NCI-H128 (cell line): Measurements from ENCODE around the gene FADS1.

Experiments used
- DNase-seq: peaks from one replicate; lab custom pipeline; 2025; ENCODE audit not compliant: unreplicated experiment; lab: John Stamatoyannopoulos, UW

Gene FADS1

GRCh38 chr11:61816736-61817455, at the start of gene FADS1:
TSS of gene FADS1 (minus strand) at chr11:61817003. CDS start at chr11:61816929, 74 bp downstream.
- DNase-seq = peak; percentile 97

DNA sequence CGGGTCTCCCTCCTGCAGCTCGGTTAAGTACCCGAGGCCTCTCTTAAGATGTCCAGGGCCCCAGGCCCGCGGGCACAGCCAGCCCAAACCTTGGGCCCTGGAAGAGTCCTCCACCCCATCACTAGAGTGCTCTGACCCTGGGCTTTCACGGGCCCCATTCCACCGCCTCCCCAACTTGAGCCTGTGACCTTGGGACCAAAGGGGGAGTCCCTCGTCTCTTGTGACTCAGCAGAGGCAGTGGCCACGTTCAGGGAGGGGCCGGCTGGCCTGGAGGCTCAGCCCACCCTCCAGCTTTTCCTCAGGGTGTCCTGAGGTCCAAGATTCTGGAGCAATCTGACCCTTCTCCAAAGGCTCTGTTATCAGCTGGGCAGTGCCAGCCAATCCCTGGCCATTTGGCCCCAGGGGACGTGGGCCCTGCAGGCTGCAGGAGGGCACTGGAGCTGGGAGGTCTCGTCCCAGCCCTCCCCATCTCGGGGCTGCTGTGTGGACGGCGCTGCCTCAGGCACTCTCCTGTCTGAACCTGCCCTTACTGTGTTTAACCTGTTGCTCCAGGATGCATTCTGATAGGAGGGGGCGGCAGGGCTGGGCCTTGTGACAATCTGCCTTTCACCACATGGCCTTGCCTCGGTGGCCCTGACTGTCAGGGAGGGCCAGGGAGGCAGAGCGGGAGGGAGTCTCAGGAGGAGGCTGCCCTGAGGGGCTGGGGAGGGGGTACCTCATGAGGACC, 49.6 kb upstream of the FADS1 start:
- DNase-seq = no peak

- DNase-seq = no peak
These were observed 48.3 kb upstream of the FADS1 start for GRCh38 chr11:61864814-61865775.

DNA sequence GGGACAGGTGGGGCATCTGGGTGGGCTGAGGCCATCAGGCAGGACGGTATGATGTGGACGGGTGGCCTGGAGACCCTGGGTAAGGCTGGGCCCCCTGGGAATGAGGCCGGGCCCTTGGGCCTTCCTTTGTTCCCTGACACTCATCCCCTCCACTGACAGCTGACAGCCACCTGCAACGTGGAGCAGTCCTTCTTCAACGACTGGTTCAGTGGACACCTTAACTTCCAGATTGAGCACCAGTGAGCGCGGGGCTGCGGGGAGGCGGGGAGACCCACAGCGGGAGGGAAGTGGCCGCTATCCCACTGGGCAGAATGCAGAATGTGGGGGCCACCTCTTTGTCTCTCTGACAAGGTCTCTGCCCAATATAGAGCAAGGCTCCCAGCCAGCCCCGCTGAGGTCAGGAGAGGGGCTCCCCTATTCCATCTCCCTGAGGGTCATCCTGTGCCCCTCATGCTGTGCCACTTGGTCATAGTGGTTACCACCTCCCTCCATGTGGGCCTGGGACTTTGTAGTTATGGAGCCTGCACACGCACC, 46.8 kb upstream of the FADS1 start:
- no peak for DNase-seq

- DNase-seq = no peak
These were observed 46.1 kb upstream of the FADS1 start for GRCh38 chr11:61862714-61863547.

GRCh38 chr11:61861634-61862033, 44.8 kb upstream of the FADS1 start:
- DNase-seq = no peak

- DNase-seq = no peak
These were observed 43.5 kb upstream of the FADS1 start for GRCh38 chr11:61860054-61860903.

DNA sequence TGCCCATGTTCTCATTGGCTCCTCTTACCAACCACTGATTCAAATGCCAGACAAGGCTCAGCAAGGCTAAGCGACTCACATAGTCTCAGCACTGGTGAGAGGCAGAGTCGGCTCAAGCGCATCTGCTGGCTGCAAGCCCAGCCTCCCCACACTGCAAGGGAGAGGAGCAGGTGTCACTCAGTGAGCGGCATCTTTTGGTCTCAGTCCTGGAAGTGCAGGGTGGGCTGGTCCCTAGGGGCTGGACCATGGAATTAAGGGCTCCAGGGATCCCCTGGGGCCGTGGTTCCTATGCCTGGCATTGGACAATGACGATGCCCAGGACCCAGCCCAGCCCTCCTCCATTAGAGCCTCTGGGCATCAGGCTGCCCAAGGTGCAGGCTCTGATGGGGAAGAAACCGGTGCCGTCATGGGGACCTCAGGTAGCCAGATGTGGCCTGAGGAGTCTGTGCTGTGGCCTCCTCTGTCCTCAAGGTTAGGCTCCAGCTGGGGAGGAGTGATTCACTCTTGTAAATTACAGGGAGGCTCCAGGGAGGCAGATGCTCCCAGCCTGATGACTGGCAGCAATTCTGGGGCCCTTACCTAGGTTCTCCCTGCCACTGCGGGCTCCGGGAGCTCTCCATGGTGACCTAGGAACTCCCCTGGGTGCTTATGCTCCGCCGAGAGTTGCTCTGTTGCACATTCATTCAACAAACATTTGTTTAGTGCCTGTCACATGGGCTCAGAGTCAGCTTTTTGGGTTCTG, 39.3 kb upstream of the FADS1 start:
- DNase-seq = no peak

DNA sequence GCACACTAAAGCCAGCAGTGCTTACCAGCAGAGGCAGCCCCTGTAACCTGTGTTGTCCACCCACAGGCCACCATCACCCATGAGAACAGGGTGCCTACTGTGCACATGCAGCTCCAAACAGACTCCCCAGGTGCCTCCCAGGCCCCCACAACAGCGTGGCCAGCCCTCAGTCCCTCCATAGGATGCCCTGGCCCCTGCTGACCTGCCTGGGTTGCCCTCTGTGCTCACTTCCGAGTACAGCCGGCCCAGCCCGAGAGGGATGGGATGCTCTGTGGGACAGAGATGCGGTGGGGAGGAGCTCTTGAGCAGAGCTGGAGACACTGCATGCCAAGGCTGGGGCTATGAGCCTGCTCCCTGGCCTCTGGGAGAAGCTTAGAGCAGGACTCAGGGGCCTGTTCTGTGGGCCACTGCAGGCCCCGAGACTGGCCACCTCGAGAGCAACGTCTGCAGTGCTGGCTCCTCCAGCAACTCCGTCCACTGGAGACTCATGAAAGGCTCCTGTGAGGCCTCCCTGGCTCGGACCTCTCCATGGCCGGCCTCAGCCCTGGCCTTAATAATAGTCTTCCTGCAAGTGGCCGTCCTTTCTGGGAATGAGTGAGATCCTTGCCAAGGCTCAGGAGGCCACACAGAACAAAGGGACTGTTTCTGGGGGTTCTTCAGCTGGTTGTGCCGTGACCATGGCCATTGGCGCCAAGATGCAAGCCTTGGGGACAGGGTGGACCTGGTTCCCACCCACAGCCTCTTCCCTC, 38.3 kb upstream of the FADS1 start:
- DNase-seq = no peak

GRCh38 chr11:61854206-61854895, 37.5 kb upstream of the FADS1 start:
- no peak for DNase-seq

- no peak for DNase-seq
These were observed 36.9 kb upstream of the FADS1 start for GRCh38 chr11:61853698-61854169.

DNA sequence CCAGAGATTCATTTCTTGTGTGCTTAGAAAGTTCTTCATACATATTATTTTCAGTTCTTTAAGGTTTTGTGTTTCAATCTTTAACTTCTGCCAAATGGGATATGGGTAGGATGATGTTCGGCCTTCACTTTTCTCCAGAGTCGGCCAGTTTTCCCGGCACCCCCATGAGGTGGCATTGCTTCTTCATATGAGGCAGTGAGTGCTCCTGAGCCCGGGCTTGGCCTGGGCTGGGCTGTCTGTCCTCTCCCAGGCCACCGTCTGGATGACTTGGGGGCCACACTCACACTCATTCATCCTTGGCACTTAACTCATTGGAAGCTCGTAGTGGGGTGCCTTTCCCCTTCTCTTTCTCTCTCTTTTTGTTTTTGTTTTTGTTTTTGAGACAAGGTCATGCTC, 35.1 kb upstream of the FADS1 start:
- no peak for DNase-seq

DNA sequence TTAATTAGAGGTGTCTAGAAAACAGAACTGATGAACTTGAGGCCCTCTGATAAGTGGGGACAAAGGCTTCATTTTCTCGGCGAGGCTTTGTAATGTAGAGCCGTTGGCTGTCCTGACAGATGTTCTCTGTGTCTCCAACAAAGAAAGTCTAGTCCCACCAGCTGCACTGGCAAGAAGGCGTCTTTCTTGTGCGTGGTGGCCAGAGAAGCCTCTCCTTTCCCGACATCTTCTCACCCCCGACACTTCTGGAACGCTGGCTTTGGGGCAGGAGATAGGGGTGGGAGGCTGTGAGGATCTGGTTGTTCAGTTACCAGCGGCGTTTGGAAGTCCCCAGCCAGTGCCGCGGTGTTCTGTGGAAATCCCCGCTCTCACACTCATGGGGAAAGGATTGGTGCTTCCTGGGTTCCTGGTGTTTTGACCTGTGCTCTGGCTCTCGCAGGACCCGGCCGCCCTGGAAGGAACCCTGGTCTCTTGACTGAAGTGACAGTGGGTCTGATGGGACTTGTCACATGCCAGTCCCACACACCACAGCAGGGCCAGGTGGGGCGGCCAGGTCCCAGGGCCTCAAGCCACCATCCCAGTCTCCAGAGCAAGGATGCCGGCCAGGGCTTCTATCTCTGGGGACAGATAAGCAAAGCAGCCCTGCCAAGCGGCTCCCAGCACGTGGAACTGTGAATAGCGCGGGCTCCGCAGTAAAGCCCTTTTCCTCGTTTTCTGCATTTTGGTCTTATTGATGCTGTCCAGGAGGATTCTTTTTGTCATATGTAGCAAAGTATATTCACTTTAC, 34.5 kb upstream of the FADS1 start:
- no peak for DNase-seq

DNA sequence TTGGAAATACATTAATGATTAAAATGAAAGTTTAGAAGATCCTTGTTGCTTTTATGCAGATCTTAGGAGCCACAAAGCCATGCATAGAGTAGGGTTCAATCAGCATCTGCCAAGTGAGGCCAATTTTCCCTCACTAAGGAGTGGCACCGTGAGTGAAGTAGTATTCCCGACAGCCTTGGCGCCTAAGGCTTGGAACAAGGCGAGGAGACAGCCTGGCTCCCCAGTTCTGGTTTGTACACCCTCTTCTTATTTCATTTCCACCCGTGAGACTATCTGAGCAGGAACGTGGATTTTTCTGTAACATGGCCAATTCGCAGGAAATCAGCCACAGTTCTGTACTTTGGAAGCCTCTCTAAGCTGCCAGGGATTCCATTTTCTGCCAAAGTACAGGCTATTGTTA, 33.9 kb upstream of the FADS1 start:
- DNase-seq = no peak

DNA sequence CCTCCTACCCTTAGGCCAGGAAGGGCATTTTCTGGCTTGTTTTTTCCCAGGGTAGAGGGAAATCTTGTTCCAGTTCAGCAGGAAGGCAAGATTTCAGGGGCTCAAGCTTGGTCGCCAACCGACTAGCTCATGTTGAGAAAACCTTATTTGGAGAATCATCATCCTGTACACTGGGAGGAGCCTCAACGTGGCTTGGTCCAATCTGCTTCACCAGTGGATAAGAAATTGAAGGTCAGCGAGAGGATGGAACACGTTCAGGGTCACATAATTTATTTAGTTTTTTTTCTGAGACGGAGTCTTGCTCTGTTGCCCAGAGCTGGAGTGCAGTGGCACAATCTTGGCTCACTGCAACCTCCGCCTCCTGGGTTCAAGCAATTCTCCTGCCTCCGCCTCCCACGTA, 31.8 kb upstream of the FADS1 start:
- DNase-seq = no peak

DNA sequence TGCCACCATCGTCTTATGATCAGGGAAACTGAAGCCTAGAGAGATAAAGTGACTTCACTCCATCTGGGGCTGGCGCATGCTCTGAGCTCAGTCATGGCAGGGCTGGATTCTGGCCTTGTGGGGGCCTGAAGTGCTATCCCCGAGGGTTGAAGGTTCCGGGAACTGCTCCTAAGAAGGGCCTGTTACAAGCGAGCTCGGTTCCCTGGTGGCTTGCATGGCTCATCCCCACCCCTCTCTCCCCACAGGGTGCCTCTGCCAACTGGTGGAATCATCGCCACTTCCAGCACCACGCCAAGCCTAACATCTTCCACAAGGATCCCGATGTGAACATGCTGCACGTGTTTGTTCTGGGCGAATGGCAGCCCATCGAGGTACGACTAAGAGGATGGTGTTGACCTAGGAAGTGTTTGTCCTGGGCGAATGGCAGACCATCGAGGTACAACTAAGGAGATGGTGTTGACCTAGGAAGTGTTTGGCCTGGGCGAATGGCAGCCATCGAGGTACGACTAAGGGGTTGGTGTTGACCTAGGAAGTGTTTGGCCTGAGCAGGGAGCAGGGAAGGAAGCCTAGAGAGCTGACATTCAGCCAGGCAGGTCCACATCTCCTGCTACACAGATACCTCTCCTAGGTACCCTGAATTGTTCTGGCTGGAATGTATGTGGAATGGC, 31.2 kb upstream of the FADS1 start:
- no peak for DNase-seq
